Measurements from ENCODE around the gene PTPRG.
A peak's percentile ranks its signal among the peaks of the same experiment; 100 is the strongest.

Gene PTPRG

DNA sequence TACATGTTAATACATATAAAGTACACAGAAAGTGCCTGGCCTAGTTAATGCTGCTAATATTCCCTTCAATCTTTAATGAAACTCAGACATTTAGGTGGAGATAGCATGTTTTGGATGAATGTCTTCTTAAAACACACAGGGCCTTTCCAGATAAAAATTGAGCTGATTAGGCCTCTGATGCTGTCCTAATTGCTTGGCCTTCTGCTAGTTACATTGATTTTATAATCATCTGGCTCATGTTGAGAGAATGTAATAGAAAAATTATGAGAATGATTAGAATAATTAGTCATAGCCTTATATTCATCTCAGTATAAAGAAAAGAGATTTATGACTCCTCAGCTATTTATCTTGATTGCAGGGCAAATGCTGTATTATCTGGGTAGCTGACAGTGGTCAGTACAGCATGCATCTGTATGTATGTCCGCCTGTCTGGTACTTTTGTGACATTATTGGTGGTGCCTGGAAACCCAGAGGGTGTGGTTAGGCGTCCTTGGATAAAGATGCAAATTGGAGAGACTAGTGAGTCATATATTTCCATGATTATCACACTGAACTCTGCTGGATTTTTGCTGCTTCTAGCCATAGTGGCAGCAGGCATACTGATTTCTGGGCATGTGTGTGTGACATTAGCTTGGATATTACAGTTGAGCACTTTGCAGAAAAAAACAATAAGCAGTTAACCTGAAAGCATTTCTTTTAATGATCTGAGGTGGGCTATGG, 691.2 kb downstream of the PTPRG start:
- H3K4me3 ChIP-seq (ENCODE audit: control insufficient read depth, low read depth, low read length), result no peak overlapping the region
- peak; percentile 25 for DNase-seq (ENCODE audit: low read depth)
- TF ChIP-seq, protein P1, sequence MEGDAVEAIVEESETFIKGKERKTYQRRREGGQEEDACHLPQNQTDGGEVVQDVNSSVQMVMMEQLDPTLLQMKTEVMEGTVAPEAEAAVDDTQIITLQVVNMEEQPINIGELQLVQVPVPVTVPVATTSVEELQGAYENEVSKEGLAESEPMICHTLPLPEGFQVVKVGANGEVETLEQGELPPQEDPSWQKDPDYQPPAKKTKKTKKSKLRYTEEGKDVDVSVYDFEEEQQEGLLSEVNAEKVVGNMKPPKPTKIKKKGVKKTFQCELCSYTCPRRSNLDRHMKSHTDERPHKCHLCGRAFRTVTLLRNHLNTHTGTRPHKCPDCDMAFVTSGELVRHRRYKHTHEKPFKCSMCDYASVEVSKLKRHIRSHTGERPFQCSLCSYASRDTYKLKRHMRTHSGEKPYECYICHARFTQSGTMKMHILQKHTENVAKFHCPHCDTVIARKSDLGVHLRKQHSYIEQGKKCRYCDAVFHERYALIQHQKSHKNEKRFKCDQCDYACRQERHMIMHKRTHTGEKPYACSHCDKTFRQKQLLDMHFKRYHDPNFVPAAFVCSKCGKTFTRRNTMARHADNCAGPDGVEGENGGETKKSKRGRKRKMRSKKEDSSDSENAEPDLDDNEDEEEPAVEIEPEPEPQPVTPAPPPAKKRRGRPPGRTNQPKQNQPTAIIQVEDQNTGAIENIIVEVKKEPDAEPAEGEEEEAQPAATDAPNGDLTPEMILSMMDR (conservative IDR thresholded peaks at IDR 0.05; ENCODE audit: control insufficient read depth, insufficient read depth, low read depth, low read length), result no peak

DNA sequence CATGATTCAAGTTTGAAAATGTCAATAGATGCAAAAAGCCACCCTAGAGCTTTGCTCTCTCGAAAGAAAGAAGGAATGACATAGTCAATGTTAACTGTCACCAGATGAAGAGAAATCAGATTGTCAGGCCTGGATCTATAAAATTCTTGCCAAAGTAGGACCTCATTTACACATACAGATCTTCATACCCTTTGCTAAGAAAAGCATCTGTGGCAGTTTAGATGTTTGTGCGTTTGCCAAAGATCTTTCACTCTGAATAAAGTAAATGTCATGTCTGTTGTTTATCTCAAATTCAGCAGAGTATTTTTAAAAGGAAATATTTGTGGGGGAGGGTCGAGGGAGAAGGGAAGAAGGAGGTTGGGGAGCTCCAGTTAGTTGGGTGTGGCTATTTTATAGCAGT, 692.6 kb downstream of the PTPRG start:
- TF ChIP-seq, protein P1 (conservative IDR thresholded peaks at IDR 0.05; ENCODE audit: control insufficient read depth, insufficient read depth, low read depth, low read length), result no peak
- no peak for DNase-seq (ENCODE audit: low read depth)

DNA sequence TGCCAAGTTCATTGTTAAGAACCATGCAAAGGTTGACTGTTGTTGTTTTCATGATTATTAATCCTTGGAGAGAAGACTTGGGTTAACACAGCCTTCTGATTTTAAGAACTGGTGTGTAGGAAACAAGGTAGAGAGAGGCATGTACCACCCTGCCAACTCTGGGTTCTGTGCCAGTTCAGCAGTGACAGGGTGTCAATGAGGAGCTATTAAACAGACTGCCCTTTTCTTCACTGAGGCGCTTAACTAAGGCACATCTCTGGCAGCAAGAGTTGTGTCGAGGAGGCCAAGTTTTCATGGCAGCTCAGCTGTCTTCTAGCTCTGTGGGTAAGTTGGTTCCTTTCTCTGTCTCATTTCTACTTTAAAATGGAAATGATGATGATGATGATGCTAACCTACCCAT, 694.4 kb downstream of the PTPRG start:
- TF ChIP-seq, protein P1 (conservative IDR thresholded peaks at IDR 0.05; ENCODE audit: control insufficient read depth, insufficient read depth, low read depth, low read length), result no peak
- no peak for DNase-seq (ENCODE audit: low read depth)
- H3K4me3 ChIP-seq (ENCODE audit: control insufficient read depth, low read depth, low read length), result no peak overlapping the region

More for the DNA sequence above, 692.6 kb downstream of the PTPRG start:
- H3K4me3 ChIP-seq (ENCODE audit: control insufficient read depth, low read depth, low read length), result no peak overlapping the region

DNA sequence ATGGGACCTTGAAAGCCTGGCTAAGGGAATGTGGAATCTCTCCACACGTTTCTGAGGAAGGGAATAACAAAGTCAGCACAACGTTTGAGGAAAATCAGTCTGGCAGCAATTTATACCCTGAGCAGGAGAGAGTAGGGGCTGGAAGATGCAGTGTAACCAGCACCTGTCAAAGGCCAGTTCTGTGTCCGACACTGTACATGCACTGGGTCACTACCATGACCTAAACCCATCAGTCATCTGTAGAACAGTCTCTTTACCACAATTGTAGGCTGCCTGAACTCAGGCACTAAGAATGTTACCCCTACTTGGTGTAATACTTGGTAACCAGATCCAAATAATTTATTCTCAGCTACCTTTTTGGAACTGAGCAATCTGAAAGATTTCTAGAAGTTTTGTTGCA, 698.6 kb downstream of the PTPRG start:
- TF ChIP-seq, protein P1 (conservative IDR thresholded peaks at IDR 0.05; ENCODE audit: control insufficient read depth, insufficient read depth, low read depth, low read length), result no peak
- H3K4me3 ChIP-seq (ENCODE audit: control insufficient read depth, low read depth, low read length), result no peak overlapping the region
- no peak for DNase-seq (ENCODE audit: low read depth)

DNA sequence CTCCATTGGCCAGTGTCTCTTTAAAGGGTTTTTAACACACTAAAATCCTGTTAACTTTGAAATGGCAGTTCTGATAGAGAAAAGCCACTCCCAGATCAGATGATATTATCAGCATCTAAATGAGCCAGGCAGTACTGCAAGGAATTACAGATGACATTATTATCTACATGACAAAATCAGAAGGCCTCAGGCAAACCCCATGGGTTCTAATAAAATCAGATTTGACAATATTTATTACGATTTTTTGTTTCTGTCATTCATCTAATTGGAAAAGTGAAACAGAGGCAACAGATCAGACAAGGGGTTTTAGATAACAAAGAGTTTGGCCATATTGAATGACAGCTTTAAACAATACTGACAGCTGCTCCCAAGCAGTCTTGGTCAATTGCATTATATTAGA, 699.3 kb downstream of the PTPRG start:
- no peak for DNase-seq (ENCODE audit: low read depth)
- TF ChIP-seq, protein P1 (conservative IDR thresholded peaks at IDR 0.05; ENCODE audit: control insufficient read depth, insufficient read depth, low read depth, low read length), result no peak

DNA sequence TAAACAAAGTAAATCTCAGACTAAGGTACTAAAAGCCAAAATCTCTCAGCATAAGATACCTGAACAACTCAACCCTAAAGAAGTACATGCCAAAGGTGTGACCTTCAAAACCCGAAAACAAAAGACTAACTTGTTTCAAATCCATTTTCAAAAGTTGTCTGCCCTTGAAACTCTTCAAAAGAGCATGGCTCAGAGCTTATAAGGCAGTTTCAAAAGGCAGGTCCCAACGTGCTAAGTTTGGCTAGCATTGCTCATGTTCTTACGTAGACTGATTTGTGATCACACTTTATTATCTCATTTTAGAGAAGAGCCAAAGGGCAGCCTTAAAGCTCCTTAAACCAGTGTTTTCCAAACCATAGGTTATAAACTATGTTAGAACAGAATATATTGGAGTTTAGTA, 699.8 kb downstream of the PTPRG start:
- DNase-seq (ENCODE audit: low read depth), result no peak
- H3K4me3 ChIP-seq (ENCODE audit: control insufficient read depth, low read depth, low read length), result no peak overlapping the region
- TF ChIP-seq, protein P1 (conservative IDR thresholded peaks at IDR 0.05; ENCODE audit: control insufficient read depth, insufficient read depth, low read depth, low read length), result no peak

More for the DNA sequence above, 699.3 kb downstream of the PTPRG start:
- no peak overlapping the region for H3K4me3 ChIP-seq (ENCODE audit: control insufficient read depth, low read depth, low read length)
